Keratinocyte (primary cell): Measurements from ENCODE around the gene RNF17.

Experiments used
- CTCF ChIP-seq, 3 experiments: IDR thresholded peaks in 1 of 3; conservative IDR thresholded peaks in 1 of 3; optimal IDR thresholded peaks in 1 of 3; 2 replicates in 2 of 3; 3 replicates in 1 of 3; pipeline versions ENCODE3 to v1.5.1; 2011; ENCODE audit warnings: low read length in 3 of 3, mild to moderate bottlenecking in 3 of 3, moderate library complexity in 2 of 3, control low read depth in 1 of 3, inconsistent platforms in 1 of 3; ENCODE audit not compliant: insufficient read depth in 2 of 3; ENCODE audit errors: extremely low read depth in 1 of 3
- EZH2 ChIP-seq: IDR thresholded peaks from one replicate; pipeline ENCODE4 v1.6.1; 2012; ENCODE audit warnings: inconsistent platforms, mild to moderate bottlenecking, low read length, moderate library complexity

DNA sequence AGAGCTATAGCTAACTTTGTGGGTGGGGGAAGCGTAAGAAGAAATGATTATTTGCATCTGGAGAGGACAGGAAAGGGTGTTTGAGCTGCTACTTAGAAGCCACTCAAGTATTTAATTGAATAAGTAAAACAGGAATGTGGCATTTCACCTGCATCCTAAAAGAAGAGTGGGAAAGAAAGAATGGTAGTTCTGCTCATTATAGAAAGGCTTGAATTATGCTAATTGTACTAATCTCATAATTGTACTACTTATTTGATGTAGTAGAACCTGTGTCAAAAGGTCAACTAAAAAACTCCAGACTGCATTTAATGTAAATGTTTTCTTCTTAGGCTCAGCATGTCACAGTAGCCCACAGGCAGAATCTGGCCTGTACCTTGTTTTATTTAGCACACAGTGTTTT is 113.6 kb downstream of the RNF17 start:
- no peak for TF ChIP-seq CTCF (optimal IDR thresholded peaks at IDR 0.05 in 1 of 3, IDR thresholded peaks at IDR 0.05 in 1 of 3, conservative IDR thresholded peaks at IDR 0.05 in 1 of 3; ENCODE audit: extremely low read depth in 1 of 3, insufficient read depth in 2 of 3, low read length in 3 of 3)
- no peak for TF ChIP-seq EZH2
